Activated T-cell treated with anti-CD3 and anti-CD28 coated beads for 24 hours (primary cell): Measurements from ENCODE around the gene NME2.
"Not testable (repeated sequence)": the region's sequence is repeated elsewhere in the genome, so short reads cannot be mapped to it uniquely, and the experiment has no call there.

Experiments
- DNase-seq: peaks from one replicate; pipeline ENCODE4 v3.0.0-alpha.2; 2020; ENCODE audit warnings: low read depth

Gene NME2

GRCh38 chr17:51166198-51166986 lies at the start of gene NME2:
NME2 (plus strand) TSS chr17:51166411; CDS start chr17:51166831, 420 bp downstream.
- peak; percentile 72 for DNase-seq

GRCh38 chr17:51118330-51119195 lies 47.6 kb upstream of the NME2 start:
- DNase-seq: no peak

GRCh38 chr17:51119415-51120356 lies 46.5 kb upstream of the NME2 start:
- peak; percentile 20 for DNase-seq

- peak; percentile 16 for DNase-seq
Observed at GRCh38 chr17:51120357-51120738, 45.9 kb upstream of the NME2 start.

- peak; percentile 87 for DNase-seq
Observed at GRCh38 chr17:51120739-51121619, 45.2 kb upstream of the NME2 start, which contains the start of gene SPAG9. SPAG9 (minus strand) TSS chr17:51120868; CDS start chr17:51120656, 212 bp downstream.

GRCh38 chr17:51121620-51122472 lies 44.4 kb upstream of the NME2 start:
- peak; percentile 86 for DNase-seq

GRCh38 chr17:51122473-51123115 lies 43.6 kb upstream of the NME2 start:
- DNase-seq: not testable (repeated sequence)

- DNase-seq: no peak
Observed at GRCh38 chr17:51124640-51125503, 41.3 kb upstream of the NME2 start.

- DNase-seq: no peak
Observed at GRCh38 chr17:51128076-51128475, 38.1 kb upstream of the NME2 start.

GRCh38 chr17:51132964-51133319 lies 33.3 kb upstream of the NME2 start:
- DNase-seq: no peak

- no peak for DNase-seq
Observed at GRCh38 chr17:51133365-51133764, 32.8 kb upstream of the NME2 start.

- no peak for DNase-seq
Observed at GRCh38 chr17:51135956-51136355, 30.3 kb upstream of the NME2 start.

GRCh38 chr17:51142597-51142996 lies 23.6 kb upstream of the NME2 start:
- no peak for DNase-seq

GRCh38 chr17:51144266-51145022 lies 21.8 kb upstream of the NME2 start:
- no peak for DNase-seq

GRCh38 chr17:51147650-51148049 lies 18.6 kb upstream of the NME2 start:
- no peak for DNase-seq

- DNase-seq: no peak
Observed at GRCh38 chr17:51149163-51149562, 17.0 kb upstream of the NME2 start.

GRCh38 chr17:51150932-51151331 lies 15.3 kb upstream of the NME2 start:
- DNase-seq: no peak

GRCh38 chr17:51152766-51153209 lies 13.4 kb upstream of the NME2 start:
- DNase-seq: no peak
